Measurements from ENCODE around the gene WBP4.
"Not testable (repeated sequence)": the region's sequence is repeated elsewhere in the genome, so short reads cannot be mapped to it uniquely, and the experiment has no call there.

The WBP4 gene

DNA sequence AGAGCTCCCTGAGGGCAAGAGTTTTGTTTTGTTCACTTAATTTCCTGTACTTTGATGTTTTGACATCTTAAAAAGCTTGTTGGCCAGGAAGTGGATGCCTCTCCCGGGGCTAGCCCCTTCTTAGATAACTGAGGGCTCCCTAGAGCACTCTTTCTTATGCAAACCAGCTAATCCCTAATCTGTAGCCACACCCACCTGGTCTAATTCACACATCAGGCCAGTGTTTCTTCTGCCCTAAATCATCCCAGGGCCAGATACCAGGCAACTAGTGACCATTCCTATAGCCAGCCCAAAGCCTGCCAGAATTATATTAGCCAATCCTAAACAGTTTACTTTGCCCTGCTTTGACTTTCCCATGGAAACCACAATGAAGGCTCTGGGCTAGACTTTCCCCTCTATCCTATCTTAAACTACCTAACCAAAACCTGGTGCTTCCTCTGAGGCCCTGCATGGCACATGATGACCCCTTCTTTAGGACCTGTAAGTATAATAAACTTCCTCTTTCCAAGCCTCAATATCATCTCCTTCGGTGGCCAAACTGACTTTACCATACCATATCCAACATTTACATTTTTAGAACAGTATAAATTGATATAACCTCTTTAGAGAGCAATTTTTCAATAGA, 24.8 kb downstream of the WBP4 start:
- DNase-seq, result peak in 1 of 2 experiments; percentile 7

DNA sequence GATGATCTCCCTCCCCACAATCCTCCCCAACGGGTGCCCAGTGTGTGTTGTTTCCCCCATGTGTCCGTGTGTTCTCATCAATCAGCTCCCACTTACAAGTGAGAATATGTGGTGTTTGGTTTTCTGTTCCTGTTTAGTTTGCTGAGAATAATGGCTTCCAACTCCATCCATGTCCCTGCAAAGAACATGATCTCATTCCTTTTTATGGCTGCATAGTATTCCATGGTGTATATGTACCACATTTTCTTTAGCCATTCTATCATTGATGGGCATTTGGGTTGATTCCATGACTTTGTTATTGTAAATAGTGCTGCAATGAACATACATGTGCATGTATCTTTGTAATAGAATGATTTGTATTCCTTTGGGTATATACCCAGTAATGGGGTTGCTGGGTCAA, 34.4 kb downstream of the WBP4 start:
- DNase-seq, result not testable (repeated sequence)

DNA sequence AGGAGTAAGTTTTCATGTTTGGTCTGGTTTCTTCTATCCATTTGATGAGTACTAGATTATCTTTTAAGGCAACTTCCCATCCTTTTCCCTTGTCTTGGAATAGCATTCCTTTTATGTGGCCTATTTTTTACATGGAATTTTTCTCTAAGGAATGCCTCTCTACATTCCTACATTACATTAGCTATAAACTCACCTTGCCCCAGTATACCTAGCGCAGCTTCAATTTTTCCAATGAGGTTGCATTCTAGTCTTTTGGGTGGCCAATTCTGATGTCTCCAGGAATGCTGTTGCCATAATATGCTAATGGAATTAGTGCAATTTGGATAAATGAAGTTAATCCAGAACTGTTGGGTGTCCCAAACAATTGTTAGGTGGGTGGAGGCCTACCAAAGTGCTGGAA, 37.5 kb downstream of the WBP4 start:
- no peak for DNase-seq

DNA sequence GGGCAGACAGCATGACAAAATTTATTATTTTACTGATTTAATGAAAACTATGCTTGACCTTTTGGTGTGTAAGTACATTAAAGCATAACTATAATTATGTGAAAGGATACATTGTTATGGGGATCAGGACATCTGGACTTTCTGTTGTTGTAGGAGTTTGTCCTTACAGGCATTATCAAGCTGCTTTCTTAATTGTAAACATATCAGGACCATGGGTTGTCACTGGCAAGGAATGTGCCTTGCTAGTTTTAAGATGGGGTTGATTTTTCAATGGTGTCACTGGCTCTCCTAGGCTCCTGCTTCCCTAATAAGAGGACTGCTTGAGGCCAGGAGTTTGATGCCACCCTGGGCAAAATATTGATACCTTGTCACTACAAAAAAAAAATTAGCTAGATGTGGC, 38.7 kb downstream of the WBP4 start:
- DNase-seq, result no peak

DNA sequence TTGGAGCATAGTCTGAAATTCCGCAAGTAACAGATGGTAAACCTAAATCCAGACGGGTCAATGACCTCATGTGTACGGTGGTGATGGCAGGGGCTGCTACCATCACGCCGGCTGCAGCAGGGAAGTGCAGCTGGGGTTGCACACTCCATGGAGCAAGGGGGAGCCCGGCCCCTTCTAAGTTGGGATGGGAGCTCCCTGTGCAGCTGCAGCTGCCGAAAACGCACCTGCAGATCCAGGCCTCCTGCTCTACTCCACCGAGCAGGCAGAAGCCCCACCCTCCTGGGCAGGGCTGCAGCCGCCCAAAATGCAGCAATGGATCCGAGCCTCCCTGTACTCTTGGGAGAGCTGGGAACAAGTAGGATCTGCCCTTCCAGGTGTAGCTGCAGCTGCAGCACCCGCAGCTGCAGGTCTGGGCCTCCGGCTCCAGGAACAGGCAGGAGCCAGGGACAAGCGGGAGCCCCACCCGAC, 45.8 kb downstream of the WBP4 start:
- DNase-seq, result no peak

DNA sequence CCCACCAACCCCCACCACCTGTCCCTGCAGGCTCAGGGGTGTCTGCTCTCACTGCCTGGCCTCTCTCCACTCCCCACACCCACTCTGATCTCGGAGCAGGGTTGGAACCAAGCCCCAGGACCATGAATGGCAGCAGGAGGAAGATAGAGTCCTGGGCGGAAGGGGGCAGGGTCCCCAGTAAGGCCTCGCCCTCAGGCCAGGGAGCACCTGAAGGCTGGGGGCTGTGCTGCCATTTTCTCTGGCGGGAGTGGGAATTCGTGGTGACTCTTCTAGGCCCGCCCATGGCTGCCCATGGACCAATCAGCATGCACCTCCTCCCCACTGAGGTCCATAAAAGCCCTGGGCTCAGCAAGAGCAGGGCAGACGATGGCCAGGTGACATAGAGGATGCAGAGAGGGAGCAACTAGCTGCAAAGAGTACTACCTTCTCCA, 46.3 kb downstream of the WBP4 start:
- no peak for DNase-seq

DNA sequence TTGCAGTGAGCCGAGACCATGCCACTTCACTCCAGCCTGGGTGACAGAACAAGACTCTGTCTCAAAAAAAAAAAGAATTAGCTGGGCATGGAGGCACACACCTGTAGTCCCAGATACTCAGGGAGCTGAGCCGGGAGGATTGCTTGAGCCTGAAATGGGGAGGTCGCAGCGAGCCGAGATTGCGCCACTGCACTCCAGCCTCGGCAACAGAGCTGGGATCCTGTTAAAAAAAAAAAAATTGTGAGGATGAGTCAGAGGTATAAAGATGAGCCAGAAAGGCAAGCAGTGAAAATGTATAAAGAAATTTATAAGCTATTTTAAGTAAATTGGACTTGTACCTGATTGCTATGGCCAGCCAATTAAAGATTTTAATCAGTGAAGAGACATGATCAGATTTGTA, 50.1 kb downstream of the WBP4 start:
- no peak for DNase-seq

DNA sequence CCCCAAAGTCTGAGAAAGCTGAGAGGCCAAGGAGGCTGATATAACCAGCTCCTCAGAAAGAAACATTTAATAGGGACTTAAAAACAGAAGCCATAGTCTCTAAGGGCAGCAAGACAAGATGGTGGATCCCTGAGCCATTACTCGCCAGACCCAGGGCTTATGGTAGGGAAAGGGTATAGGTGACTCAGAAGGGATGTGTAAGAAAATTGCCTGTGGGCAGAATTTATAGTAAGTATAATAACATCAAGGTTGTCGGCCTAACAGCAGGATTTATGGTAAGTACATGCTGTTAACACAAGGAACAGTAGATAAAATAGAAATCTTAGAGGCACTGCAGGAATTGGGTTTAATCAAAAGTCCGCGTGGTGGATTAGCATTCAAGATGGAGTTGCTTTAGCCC, 56.6 kb downstream of the WBP4 start:
- DNase-seq, result no peak

DNA sequence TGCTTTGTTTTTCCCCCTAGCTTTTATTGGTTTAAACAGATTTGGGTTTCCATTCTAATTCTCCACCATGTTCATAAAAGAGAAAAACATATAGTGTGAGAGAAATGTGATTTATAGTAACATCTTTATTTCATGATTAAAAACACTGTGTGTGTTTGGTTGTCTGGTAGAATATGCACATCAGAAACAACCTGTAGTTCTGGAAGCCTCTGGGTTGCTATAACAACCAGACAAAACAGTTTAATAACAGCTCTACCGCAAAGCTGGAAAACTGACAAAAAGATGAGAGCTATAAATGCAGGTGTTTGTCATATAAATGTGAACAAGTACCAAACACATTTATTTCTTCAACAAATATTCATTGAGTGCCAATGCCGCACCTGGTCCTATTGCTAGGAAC, 61.5 kb downstream of the WBP4 start:
- no peak for DNase-seq

DNA sequence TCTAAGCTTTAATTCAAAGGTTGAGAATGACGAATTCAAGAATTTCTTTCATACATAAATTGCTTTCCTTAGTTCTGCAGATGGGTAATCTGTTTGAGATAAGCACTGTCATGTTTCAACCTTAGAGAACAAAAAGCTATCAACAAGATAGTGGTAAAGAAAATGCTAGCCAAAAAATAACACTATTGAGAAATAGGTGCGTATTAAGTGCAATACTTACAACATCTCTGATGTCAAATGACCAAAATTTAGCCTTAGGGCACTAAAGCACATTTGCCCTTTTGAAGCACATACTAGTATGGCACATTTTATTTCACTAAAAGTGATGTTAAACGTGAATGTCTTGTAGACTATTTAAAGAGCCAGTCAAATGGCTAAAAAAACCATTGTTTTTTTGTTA, 66.4 kb downstream of the WBP4 start:
- peak; percentile 55 to 75 for DNase-seq

DNA sequence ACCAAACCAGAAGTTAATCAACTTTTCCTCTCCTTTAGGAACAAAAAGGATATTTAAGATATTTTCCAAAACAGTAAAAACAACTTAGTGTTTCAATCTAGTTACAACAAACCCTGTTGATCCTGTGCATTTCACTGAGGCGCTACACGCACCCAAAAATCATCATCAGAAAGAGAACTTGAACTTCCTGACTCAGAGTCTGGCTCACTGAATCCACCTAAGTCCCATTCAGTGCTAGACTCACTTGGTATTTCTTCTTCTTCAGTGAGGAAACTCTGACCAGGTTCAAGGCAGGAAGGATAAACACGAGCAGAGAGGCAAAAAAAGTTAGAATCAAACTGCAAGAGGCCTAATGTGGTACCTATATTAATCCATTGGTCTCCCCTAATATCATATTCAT, 69.0 kb downstream of the WBP4 start:
- DNase-seq, result peak; percentile 38 to 49

DNA sequence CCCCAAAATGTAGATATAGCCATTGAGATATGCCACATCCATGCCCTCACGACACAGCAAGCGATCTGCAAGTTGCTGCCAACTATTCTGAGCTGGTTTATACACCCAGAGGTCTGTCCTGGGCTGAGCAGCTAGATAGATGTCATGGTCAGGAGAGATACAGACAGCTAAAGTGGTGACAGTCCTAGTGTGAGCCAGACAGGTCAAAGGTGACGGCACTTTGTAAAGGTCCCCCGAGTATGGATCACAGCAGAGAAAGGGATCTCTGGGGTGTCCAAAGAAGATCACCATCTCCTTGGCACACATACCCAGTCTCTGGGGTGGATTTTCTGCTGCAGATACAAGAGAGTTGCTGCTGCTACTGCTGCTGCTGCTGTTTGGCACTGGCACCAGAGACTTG, 69.9 kb downstream of the WBP4 start:
- not testable (repeated sequence) for DNase-seq

DNA sequence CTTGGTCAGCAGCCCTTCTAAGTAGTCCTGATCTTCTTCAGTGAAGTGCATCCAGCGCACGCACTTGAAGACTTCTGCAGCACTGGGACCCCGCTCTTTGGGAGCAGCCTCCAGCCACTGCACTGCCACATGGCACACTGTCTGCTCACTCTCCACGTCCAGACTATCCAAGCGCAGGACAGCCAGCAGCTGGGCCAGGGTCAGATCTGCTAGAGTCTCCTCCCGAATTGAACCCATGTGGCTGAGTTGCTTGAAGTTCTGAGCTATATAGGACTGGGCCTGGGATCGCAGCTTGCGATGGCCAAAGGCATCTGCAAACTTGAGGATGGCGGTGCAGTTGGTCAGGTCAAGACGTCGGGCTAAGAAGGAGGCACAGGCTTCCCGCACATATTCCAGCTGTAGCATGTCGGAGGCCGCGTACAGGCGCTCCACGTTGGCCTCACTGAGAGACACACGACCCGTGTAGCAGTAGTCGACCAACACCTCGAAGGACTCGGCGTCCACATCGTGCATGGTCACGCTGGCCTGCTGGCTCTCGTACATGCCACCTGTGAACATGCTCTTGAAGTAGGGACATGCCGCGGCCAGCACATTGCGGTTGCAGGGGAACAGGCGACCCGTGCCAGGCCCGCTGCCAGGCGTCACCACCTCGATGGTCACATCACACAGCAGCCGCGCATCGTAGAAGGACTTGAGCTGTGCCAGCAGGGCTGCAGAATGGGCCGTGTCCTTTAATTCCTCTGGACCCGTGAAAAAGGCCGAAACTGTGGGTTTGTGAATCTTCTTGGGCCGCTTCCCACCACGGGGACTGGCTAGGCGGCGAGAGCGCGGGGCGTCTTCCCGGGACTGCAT, 70.6 kb downstream of the WBP4 start:
- not testable (repeated sequence) for DNase-seq

DNA sequence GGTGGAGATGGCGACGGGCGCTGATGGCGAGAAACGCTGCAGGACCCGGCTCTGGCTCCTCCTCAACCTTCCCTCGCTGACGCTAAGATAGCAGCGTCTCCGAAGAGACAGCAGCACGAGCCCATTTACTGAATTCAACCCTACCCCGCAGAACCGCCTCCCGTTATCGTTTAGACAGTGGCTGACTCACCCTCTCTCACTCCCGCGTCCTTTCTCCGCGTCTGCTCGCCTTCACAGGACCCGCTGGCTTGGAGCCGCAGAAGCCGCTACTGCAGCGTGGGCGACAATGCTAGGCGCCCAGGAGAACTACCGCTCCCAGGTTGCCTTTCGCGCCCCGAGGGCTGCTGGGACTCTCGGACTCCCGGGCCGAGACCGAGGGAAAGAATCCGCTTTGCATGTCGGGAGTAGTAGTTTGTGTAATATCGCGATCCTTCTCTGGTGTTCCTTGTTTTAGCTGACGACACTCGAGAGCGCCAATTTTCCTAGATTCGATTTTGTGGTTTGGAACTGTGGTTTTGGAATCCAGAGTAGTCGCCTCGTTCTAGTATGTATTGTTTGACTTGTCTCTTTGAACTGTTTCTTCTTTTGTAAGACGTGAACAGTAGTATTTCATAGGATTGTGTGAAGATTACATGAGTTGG, 71.3 kb downstream of the WBP4 start, which contains the start of gene KBTBD6:
Gene KBTBD6 (minus strand): TSS at position 291 of the 641 bp plus-strand sequence. CDS start 291 bp downstream, outside the sequence.
- DNase-seq, result peak; percentile 99 to 100
